NK-92 (cell line): ENCODE measurements around the gene ST3GAL5.

ENCODE experiments used
- DNase-seq: peaks from one replicate; lab custom pipeline; 2025; ENCODE audit not compliant: unreplicated experiment; lab: John Stamatoyannopoulos, UW

The ST3GAL5 gene

DNA sequence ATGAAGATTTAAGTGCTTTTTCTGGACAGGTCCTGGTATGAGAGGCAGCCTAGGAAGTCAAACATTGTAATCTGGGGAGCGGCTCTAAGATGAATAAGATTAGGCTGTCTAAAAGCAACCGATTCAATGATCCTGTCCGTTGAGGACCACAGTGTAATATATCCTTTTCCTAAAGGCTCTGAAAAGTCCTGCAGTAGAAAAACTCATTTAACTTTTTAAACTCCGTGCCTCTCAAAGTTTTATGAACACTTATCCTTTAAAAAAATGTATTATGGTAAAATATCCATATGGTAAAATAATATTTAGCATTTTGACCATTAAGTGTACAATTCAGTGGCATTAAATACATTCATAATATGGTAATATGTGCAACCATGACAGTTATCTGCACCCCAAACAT is 95.2 kb downstream of the ST3GAL5 start:
- DNase-seq = no peak

DNA sequence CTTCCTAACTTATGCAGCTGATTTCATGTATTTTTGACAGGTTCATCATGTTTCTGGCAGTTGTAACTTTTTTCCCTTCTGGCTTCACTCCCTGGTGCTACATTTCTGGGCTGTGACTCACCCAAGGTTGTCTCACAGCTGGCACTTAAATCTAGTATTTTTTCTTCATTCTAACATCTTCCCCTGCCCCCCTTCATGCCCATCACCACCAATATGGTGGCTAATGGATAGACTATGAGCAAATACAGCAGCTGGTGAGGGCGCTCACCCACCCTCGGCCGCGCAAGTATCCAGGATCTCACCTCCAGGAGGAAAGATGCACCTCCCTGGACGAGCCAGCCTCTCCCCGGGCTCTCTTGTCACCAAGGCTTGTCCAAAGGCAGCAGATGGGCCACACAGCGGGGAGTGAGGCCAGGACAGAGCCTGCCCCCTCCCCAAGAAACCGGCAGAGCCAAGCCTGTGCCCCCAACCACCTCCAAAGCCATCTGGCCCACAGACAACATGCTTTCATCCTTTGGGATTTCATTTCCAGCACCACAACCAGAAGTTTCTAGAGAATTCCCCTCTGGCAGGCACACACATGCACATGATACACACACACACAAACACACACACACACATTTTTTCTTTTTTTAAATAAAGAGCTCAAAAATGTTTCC is 95.9 kb downstream of the ST3GAL5 start:
- no peak for DNase-seq

DNA sequence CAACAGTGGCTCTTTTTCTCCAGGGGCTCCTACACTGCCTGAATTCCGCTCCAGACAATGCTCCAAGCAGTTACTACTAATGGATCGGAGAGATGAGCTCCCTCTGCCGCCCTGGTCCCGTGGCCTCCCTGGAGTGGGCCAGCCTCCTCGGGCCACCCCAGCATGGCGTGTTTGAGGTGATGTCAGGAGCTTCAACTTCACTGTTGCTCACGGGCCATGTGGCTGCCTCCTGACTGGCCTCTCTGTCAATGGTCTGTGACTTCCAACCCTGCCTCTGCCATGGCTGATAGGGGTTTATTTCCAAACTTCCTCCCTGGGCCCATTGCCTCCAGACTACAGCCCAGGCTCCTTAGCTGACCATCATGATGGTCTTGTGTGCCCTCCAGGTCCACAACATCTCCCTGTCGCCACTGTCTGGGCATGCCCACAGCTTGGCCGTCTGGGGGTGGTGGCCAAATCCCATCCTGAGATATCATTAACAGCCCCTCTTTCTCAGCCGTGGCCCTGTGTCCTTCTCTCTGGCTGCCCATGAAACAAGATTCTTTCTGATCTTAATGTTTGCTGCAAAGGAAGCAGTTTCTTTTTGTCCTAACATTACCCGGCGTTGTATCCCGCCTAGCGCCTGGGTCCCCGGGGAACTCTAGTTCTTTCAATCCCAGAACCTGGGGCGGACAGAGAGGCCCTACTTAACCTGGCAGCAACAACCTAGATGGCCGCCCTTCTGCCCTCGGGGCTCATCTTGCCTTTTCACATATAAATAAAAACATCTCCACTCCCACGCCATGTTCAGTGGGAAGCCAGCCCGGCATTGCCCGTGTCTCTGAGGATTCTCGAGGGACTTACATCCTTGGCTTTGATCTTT is 96.9 kb downstream of the ST3GAL5 start:
- no peak for DNase-seq

DNA sequence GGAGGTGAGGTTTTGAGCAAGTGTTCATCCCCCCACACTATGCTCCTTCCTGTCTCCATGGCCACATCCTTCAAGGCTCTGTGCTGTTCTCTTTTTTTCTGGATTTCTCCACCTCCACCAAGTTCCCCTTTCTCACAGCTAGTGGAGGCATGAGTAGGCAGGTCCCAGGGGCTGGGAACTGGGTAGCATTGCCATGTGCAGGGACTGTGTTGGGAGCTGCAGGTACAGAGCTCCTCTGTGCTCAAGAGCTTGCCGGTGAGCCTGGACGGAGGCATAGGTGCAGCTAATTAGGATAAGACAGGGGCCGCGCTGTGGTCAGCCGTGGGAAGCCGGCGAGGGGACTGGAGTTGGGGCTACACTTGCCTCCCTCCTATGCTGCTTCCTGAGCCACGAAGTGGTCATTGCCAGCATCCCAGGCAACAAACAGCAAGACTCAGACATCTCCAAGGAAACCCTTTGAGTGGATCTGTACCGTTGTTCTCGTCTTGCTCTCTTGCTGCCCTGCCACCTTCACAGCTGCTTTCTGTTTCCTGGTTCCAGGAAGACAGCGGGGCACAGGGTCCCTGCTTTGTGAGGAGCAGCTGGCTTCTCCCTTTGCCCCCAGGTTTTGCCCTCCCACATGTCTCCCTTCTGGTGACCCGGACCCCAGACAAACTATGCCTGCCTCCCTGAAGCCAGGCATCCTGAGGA is 98.1 kb downstream of the ST3GAL5 start:
- DNase-seq = no peak

- no peak for DNase-seq
These were observed 98.8 kb downstream of the ST3GAL5 start for GRCh38 chr2:85790032-85790431.

- DNase-seq = no peak
These were observed 99.5 kb downstream of the ST3GAL5 start for GRCh38 chr2:85789271-85789670.

DNA sequence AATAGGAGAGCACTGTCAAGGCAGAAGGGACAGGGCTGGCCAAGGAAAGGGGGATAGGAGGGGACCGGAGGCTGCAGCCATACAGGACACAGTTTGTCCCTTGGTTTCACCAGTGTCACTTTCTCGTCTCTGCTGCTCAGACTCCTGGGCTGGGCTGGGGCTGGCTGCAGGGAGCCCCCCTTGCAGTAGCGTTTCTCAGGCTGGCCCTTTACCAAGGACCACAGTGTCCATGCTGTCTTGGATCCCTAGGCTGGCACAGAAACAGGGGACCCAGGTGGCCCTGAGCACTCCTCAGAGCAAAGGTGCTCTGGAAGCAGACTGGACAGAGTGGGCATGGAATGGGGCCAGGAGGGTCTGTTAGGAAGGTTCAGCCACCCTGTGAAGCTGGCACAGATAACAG is 100.2 kb downstream of the ST3GAL5 start:
- DNase-seq = no peak

GRCh38 chr2:85787981-85788340 is 100.8 kb downstream of the ST3GAL5 start:
- DNase-seq = no peak

- no peak for DNase-seq
These were observed 101.4 kb downstream of the ST3GAL5 start for GRCh38 chr2:85787282-85787980.
